GM18498 (cell line): ENCODE measurements around the gene TENM4.

ENCODE experiments used
- ATAC-seq: cut with Tn5 transposase; IDR thresholded peaks from one replicate; pipeline ENCODE4 v1.9.1; 2021; ENCODE audit warnings: mild to moderate bottlenecking, moderate library complexity; ENCODE audit not compliant: unreplicated experiment

TENM4 gene

DNA sequence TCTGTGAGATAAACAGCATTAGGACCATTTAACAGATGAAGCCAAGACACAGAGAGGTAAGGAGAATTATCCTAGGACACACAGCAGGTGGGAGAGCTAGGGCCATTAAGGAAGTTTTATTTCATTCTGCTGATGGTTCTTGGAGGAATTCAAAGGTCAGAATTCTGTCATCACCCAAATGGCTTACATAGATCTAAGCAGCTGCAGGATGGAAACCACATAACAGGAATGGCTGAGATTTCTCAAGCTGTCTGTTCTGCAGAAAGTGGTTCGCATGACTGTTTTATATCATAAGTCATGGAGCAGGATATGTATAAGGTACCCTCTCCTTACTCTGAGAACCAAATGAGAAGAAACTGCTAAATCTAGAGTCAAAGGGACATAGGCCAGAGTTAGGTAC lies 702.9 kb downstream of the TENM4 start:
- ATAC-seq: no peak

DNA sequence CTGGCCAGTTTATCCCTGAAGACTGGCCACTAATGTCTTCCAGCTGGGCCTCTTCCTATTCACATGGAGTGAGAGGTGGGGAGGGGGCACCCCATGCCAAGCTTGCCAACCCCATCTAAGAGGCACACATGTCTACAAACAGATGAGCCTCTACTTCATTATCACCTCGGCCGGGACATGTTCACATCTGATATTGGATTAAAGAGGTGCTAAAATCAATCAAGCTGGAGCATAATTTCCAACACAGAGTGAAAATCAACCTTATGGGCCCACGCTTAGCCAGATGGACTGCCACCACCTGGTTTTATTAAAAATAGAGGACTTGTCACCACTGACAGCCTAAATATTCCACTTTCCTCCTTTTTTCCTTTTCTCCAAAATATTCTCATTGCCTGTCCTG lies 703.5 kb downstream of the TENM4 start:
- no peak for ATAC-seq

DNA sequence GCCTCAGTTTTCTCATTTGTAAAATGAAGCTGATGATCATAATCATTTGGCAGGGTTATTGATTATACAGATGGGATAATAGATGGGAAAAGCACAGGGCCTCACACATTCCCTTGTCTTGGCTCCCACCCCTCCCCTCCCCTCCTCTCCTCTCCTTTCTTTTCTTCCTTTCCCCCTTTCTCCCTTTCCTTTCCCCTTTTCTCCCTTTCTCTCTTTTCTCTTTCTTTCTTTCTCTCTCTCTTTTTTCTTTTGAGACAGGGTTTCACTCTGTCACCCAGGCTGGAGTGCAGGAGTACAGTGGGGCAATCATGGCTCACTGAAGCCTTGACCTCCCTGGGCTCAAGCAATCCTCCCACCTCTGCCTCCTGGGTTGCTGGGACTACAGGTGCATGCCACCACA lies 705.1 kb downstream of the TENM4 start:
- ATAC-seq: no peak

DNA sequence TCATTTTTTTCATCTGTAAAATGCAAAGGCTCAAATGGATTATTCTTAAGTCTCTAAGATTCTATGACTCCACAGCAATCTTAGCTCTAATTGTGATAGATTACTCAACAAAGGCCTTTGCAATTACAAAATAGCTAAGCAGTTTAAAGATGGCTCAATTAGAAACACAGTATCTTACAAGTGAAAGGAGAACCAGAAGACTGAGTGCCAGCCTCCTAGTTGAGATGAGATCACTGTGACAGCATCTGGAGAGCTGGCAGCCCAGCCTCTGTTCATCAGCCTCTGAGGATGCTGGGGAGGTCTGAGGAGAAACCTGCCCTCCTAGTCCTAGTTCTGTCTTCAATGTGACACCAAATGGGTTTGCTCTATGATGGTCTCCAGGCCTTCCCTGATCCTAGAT lies 707.8 kb downstream of the TENM4 start:
- ATAC-seq: no peak

DNA sequence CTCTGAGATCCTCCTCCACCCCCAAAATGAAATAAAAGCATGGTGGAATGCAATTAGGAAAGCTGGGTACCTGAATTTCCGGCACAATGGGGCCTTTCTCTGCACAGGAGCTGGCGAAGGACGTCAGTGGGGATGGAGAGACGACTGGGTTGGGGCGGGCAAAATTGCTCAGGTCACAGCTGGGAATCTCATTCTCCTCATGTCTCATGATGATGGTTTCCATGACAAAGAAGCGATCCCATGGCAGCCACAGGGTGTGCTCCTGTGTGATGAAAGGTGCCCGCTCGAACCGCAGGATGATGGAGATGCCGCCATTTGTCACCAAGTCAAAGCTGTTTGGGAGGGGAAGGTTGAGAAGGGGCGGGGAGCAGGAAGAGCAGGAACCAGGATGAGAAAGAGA lies 708.6 kb downstream of the TENM4 start:
- ATAC-seq: no peak

DNA sequence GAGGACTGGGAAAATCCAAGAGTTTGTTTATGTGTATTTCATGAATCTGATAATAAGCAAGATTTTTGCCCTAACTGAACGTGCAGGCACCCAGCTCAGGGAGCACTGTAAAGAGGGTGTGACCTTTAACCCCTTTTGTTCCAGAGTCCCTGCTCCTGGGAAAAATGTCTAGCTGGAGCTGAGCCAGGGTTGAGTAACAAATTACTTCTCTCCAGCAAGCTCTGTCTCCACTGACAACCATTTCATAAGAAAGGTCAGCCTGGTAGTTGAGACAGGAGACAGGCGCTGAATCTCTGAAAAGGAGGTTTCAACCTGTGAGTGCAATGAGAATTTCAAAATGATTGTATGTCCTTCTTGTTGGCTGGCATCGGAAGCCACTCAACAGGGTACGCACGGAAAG lies 709.8 kb downstream of the TENM4 start:
- no peak for ATAC-seq

DNA sequence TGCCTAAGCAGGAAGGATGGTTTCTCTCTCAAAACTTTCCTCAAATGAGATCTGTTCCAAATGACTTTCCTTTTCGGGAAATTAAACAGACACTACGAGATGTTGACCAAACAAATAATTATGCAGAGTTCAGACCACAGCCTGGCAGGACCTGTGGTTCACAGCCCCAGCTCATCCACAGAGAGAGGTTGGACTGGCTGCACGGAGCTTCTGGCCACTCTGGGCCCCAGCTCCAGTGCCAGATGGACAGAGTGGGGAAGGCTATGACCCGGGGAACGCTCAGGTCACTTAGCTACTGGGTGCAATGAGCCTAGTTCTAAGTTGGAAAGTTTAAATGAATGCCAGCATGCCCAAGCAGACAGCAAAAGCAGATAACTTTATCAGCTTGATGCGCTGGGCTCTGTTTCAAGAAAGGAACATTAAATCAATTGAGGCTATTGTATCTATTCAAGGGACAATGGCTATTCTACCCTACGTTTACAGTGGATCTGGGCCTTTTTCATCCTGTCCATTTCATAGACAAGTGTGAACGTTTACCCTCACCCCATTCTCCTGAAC lies 710.5 kb downstream of the TENM4 start:
- ATAC-seq: no peak

DNA sequence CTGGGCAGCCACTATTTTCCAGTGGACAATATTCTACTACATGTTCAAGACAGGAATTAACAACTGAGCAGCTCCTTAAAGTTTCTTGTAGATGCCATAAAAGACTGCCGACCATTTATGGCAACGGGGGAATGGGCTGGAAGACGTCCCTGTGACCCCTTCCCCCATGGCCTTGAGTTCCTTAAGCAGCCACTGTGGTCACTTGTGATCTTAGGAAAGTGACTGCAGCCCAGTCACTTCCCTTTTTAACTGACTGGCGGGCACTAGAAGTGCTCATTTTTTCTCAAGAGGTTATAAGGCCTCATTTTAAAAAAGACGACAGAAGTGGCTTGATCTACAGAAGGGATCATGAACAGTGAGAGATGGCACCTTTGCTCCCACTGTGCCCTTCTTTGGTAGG lies 713.0 kb downstream of the TENM4 start:
- no peak for ATAC-seq

DNA sequence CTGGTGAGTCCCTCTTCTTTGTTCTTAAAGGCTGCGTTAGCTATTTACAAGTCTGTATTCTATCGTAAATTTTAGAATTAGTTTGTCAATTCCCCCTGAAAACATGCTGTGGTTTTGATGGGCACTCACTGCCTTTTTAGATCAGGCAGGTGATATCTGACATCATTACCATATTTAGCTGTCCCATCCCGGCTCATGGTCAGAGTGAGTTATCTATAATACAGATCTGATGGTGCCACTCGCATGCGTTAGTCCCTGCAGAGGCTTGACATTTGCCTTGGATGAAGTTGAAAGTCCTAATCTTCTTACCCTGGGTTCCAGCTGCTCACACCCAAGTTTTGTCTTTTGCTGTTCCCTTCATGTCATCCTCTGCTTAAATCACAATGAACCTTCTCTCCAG lies 715.6 kb downstream of the TENM4 start:
- no peak for ATAC-seq

DNA sequence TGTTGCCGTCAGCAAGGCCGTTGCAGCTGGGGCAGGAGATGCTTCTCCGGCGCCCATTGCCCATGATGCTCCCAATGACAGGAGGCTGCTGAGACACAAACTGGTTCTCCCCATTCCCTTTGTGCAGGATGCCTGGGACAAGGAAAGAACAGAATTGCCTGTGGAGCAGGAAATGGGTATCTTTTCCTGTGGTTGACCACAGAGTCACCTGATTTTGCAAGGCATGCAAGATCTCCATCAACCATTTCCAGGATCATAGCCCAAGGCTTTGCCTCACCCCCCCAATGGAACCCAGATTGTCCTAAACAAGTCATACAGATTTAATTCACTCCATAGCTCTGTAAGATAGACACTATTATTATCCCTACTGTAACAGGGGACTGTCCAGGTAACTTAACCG lies 718.0 kb downstream of the TENM4 start:
- no peak for ATAC-seq

DNA sequence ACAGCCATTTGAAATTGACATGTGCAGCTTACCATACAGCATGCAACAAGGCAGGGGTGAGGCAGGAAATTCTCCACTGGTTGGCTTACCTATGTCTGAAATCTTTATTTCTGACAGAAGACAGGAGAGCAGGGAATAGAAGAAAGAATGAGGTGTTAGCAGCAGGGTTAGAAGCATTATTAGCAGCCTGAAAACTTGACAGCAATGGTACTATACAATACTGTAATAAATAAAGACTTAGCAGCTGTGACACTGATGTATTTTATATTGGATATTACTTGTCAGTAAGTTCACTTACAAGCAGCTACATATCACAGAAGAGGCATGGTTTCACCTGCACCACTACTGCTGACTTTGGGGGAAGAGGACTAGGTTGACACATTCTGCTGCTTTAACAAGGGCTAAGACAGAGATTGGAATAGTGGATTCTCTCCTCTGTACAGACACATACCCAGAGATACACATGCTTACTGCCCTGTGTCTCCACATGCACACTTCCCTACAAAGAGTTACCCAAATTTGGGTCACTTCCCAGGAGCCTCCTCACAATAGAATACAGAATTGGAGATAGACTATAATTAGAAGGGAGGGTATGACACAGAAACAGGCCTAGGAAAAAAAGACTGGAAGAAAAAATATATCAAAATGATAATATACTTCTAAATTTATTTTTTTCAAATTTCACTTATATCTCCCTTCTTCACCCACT lies 720.4 kb downstream of the TENM4 start:
- no peak for ATAC-seq

DNA sequence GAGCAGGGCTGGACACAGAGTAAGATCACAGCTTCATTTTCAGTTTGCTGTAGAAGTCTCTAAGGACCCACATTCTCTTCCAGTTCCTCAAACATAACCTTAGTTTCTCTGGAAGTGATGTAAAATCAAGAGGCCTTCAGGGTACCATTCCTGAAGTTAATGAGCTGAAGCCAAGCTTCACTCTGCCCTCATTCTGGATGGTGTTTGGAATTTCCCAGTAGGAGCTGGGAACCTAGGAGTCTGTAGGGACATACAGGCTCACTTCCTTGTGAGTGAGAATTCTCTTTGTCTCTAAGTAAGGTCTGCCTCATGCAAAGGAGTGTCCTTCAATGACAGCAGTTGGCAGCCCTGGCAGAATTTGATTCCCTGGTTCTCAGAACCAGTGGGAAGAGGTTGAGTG lies 723.8 kb downstream of the TENM4 start:
- no peak for ATAC-seq

DNA sequence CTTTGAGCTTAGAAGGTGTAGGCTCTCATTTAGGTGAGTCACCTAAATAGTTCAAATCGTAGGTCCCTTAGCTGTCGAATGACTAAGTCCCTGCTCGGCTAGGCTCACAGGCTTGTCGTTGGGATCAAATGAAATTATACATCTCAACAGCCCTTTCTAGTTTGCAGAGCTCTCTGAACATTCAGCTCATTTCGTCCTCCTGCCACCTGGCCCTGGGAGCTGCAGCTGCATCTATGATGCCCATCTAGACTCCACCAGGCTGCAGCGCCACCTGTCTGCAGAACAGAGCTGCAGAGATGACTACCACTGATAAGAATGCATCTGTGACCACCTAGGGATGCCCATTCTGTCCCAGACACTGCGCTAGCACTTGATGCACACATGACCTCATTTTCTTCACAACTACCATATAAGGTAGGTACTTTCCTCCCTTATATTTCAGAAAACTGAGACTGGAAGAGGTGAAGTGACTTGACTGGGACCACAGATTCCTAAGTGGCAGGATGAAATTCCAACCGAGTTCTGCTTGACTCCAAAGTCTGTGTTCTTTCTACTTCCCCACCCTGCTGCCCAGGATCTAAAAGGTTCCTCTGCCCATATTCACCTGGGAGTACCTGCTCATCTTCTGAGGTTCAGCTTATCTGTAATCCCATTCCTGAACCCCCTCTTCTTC lies 725.1 kb downstream of the TENM4 start:
- ATAC-seq: peak; percentile 67

DNA sequence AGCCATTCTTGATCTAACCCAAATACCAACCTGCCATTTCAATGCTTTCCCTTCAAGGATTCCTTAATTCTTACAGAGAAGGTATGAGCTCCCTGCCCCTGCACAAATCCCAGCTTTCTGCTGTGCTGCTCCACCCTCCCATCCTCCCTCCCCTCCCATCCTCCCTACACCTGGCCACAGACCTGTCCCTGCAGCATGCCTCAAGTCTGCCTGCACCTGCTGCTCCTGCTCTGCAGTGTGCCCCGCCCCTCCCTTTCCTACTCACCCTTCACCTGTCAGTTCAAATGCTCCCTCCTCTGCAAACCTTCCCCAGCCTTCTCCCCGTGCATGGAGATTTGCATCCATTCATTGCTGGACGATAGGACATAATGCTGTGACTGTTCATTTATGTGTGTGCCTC lies 726.3 kb downstream of the TENM4 start:
- ATAC-seq: no peak

DNA sequence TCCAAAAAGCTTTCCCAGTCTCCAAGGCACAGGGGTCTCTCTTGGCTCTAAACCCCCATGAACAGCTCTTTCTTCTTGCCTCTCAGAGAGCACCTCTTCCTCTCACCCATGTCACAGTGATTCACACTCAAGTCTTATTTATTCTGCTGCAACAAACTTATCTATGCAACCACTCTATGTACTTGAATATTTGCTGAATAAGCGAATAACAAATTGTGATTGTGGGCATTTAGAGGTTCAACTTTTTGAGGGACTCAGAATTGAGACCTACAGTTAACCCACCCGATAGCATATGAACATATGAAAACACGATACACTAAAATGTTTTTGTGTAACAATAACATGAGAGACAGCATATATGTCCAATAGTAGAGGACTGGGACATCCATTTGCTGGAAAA lies 729.1 kb downstream of the TENM4 start:
- no peak for ATAC-seq

DNA sequence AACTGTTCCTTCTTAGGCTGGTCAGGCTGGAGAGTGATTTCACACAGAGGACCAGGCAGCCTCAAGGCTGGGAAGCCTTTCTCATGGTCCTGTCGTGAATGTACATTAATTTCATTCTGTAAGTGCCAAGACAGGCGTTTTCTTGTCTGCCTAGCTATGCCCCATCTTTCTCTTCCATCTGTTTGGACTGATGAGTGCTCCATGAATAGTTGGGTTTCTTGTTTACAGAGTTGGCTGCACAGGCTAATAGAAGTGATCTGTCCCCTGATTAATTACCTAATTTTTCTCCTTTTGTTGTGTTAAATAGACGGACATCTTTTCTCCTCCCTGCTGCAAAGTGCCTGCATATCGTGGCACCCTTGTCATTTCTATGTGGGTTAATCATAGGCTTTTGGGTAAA lies 730.4 kb downstream of the TENM4 start:
- ATAC-seq: no peak

DNA sequence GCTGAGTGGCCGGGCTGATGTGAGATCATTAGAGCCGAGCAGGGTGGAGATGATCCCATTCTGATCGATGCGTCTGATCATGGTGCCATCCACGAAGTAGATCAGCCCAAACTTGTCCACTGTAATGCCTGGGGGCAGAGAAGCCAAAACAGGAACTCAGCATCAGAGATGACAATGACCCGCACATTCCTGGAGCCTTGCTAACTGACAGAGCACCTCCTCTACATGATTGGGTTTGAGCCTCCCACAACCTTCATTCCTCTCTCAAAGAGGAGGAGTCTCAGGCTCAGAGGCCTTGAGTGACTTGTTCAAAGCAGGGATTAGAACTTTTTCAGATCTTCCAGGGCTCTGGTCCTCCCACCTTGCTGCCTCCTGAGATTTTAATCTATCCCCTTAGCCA lies 732.4 kb downstream of the TENM4 start:
- no peak for ATAC-seq

DNA sequence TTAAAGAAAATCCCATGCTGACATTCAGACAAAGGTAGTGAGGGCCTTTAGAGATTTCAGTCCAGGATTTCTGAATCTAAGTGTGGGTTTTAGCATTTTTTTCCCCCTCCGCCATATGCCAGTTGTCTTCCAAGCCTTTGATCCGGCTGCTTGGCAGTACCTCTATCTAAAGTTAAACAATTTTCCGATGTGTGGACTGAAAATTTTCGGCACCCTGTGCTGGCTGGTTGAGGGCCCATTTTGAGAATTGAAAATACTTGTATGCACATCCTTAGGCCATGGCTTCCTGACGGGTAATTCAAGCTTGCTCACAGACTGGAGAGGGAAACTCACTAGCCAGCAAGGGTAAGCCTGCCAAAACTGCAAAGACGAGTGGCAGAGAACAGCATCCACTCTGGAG lies 734.3 kb downstream of the TENM4 start:
- ATAC-seq: no peak

DNA sequence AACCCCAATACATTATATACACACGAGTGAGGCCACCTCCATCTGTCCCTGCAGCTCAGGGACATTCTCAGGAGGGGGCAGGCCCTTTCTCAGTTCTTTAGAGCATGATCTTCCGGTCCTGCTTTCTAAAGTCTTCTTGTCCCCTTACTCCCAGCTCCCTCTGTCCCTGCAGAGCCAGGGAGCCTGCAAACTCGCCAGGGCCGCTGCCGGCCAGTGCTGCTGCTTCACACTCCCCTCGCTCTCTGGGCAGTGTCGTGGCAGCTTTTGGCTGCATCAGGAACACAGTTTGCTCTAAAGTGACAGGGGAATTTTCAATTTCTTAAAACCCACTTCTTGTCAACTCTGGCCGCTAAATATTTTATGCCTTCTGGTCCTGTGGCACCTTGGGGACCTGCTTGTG lies 736.0 kb downstream of the TENM4 start:
- ATAC-seq: no peak

DNA sequence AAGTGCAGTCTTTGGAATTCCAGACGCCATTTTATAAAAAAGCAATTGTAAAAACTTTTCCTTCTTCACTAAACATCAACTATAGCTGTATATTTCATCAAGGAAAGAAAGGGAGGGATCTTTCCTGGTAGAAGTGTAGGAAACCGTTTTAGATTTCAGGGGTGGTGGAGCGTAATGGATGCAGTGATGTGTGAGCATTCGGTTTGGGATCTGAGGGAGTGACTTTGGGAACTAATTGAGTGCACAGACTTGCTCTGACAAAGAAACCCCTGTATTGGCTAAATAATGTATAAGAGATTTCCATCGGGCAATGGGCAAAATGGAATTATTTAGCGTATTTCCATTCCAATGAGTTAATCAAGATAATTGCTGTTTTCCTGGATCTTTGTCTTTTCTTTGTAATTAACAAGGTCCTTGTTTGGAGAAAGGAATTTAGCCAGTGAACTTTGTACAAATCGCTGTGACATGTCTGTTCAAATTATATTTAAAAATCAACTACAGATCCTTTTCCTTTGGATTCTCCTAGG lies 741.2 kb downstream of the TENM4 start:
- ATAC-seq: no peak

DNA sequence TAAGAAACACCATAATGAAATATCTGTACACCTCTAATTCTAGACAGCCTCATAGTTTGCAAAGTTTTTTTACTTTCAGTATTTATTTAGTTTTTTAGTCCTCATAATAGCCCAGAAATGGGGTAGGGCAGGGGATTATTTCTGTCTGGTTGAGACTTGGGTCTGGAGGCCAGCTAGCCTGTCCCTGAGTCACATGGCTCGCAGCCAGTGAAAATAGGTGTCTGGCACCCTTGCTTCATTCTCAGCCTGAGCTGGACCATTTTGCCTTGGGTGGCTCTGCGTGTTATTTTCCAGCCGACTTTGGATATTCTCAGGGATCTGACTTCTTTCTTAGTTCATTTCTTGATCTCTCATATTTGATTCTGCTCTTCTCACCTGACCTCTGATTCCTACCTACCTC lies 742.2 kb downstream of the TENM4 start:
- no peak for ATAC-seq

DNA sequence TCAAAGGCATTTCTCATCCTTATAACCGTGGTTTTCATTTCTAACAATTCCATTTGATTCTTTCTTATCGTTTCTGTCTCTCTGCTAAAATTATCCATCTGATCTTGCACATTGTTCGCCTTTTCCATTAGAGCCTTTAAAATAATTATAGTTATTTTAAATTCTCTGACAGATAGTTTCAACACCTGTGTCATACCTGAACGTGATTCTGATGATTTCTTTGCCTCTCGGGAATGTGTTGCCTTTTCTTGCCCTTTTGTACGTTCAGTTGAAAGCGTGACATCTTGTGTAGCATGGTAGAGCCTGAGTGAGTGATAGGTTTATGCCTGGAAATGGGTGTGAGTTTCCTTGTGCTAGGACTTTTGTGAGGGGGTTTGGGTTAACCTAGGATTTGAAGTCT lies 744.7 kb downstream of the TENM4 start:
- no peak for ATAC-seq
